GM21423 (cell line): ENCODE measurements around the gene DNM3.
A peak's percentile ranks its signal among the peaks of the same experiment; 100 is the strongest.

Experiments
- ATAC-seq: cut with Tn5 transposase; IDR thresholded peaks from one replicate; pipeline ENCODE4 v1.9.1; 2021; ENCODE audit warnings: mild to moderate bottlenecking, moderate library complexity; ENCODE audit not compliant: unreplicated experiment

DNM3 gene

GRCh38 chr1:171868217-171868803 is 27.0 kb downstream of the DNM3 start:
- ATAC-seq = no peak

GRCh38 chr1:171869097-171869496 is 27.8 kb downstream of the DNM3 start:
- no peak for ATAC-seq

GRCh38 chr1:171871848-171872247 is 30.6 kb downstream of the DNM3 start:
- ATAC-seq = no peak

- ATAC-seq = no peak
Observed at GRCh38 chr1:171872430-171872829, 31.1 kb downstream of the DNM3 start.

GRCh38 chr1:171873664-171874063 is 32.4 kb downstream of the DNM3 start:
- ATAC-seq = no peak

DNA sequence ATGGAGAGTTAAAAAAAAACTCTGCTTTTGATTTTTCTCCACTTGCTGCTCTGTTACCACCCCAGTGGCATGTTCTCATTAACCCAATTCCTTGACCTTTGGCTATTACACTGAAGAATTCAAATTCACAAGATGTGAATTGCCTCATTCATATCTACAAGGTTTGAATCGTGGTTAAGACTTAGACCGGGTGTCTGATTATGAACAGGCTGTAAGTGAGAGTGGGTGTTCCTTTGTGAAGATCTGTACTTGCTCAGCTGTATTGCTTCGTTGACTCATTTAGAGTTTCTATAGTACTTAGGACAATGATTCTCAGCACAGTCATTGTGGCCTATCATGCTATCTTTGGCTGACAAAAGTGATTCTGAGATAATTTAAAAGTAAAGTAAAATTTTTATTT is 36.4 kb downstream of the DNM3 start:
- ATAC-seq = peak; percentile 59

- ATAC-seq = no peak
Observed at GRCh38 chr1:171879556-171879955, 38.3 kb downstream of the DNM3 start.

- no peak for ATAC-seq
Observed at GRCh38 chr1:171881442-171881841, 40.1 kb downstream of the DNM3 start.

DNA sequence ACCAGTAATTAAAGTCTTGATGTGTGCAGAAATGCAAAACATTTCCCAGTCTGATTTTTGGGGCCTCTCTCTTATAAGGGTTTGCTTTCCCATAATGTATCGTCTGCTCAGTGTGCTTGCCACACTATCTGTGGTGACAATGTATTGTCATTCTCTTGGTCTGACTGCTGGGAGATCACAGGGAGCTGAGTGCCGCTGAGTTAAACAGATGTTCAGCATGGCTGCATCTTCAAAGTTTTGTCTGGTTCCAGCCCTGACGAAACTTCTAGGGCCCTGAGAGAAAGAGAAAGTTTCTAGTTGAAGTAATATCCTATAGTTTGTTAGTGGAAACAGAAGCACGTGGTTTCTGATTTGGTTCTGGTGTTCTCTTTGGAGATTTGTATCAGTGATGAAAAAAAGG is 42.6 kb downstream of the DNM3 start:
- no peak for ATAC-seq

GRCh38 chr1:171884475-171884874 is 43.2 kb downstream of the DNM3 start:
- ATAC-seq = no peak

DNA sequence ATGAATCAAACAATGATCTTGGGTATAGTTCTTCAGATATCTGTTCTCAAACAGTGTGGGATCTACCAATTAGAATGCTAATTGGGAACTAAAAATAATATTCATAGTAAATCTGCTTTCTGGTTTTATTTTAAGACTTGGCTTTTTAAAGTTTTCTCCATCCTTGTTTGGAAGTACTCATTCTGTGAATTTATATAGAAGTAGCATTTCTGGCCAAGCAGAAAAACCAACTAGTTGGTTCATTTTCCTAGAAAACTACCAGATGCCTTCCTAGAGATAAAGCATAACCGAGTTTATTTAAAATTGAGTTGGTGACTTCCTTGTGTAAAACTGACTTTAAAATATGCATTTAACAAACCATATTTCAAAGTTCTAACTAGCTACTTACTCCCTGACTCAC is 48.8 kb downstream of the DNM3 start:
- no peak for ATAC-seq

GRCh38 chr1:171896936-171897703 is 55.8 kb downstream of the DNM3 start:
- ATAC-seq = no peak

- no peak for ATAC-seq
Observed at GRCh38 chr1:171898941-171899340, 57.6 kb downstream of the DNM3 start.

- no peak for ATAC-seq
Observed at GRCh38 chr1:171899838-171900237, 58.5 kb downstream of the DNM3 start.

GRCh38 chr1:171901245-171901644 is 59.9 kb downstream of the DNM3 start:
- no peak for ATAC-seq

- no peak for ATAC-seq
Observed at GRCh38 chr1:171902527-171902926, 61.2 kb downstream of the DNM3 start.

DNA sequence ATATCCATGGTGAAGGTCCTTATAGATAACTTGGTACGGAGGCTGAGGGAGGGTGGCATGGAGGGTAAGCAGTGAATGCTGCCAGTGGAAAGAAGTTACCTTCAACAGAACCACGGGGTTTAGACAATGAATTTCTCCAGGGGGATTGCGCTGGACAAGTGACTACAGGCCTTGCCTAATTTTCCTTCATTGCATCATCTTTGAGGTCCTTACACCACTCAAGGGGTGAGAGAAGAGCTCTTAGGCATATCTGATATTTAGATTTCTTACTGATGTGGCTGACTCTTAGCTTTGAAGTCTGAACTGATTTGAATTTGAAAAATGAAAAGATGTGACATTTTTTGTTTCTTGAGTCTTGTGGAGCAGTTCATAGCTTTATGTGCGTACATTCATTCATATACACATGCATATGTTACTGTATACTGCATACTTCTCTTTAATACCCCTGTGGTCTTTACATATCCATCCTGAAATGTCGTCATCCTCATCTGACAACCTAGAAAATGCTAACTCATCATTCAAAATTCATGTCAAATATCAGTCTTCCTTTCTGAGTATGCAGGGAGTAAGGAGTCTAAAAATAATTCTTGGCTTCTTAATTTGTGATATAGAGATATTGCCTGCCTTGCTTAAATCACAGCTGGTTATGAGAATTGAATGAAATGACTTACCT is 63.6 kb downstream of the DNM3 start:
- ATAC-seq = no peak

DNA sequence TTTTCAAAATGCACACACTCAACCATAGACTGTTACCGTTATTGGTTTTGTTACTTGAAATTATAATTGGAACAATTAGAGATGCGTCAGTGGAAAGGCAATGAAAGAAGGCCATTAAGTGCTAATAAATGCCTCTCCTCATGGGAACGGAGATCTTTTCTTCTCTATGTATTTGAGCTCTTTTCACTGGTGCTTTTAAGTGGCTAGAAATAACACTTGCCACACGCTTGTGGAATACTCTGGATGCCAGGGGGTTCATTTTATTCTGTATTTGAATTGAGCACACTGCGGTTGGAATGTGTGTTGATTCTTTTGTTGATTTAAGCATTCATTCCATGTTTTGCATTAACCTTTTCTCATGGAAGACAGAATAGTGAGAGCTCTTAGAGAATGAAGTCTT is 68.4 kb downstream of the DNM3 start:
- no peak for ATAC-seq

DNA sequence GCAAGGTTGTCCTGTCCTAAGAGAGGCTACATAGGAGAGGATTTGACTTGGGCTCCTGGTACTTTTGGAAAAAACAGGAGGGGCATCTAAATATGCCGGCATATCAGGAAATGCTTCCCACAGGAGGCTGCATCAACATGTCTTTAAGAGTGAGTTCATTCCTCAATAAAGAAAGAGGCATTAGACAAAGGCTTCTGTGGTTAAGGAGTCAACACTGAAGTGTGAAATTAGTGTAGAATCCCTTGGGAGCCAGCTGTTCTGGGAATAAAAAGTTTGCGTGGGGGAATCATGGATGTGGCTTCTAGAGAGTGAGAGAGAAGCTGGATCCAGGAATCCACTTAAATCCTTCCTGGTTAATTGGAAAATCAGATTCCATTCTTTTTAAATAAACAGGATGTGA is 69.5 kb downstream of the DNM3 start:
- no peak for ATAC-seq

DNA sequence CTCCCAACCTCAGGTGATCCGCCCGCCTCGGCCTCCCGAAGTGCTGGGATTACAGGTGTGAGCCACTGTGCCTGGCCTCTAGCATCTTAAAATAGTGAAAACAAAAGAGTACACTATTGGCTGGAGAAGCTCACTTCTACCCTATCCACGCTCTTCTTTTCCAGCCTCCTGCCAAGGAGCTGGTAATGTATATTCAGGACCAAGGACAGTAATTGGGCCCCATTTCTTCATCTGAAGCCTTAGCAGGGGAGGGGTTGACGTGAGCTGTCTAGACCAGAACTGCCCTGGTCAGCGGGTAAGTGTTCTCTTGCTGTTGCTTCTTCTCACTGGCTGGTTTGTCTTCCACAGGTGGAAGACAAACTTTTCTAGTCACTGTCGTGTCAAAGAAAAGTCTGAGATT is 70.2 kb downstream of the DNM3 start:
- no peak for ATAC-seq

GRCh38 chr1:171912509-171913175 is 71.3 kb downstream of the DNM3 start:
- no peak for ATAC-seq

DNA sequence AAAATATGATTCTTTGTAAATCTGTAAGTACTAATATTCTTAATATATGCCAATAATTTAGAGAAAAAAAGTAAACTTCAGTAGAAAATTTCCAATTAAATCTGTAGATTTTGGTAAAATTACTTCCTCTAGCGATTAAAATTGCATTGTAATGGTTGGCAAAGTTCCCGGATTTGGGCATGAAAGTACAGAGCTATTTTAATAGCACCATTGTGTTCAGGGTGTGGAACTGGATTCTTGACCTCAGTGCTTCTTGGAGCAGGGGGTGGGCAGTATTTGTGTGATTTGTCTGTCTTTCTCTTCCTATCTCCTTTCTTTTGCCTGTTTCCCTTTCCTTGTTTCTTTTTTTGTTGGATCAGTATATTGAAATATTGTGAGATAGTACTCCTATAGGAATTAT is 72.1 kb downstream of the DNM3 start:
- no peak for ATAC-seq
